ENCODE measurements around the gene GOLGA2.

GOLGA2 gene

GRCh38 chr9:128254855-128255759, 20.7 kb downstream of the GOLGA2 start:
- peaks cover 15% of the 10 kb centered on the region for H3K4me1 Mint-ChIP-seq
- H3K27ac Mint-ChIP-seq: peak overlapping the region; percentile 40
- ATAC-seq (peak; percentile 31), DNase-seq (ENCODE audit: low spot score in 2 of 2) (peak; percentile 51 to 74)
- H3K4me3 Mint-ChIP-seq: no peak overlapping the region
- H3K36me3 Mint-ChIP-seq: peaks cover 61% of the 10 kb centered on the region
- H3K9me3 Mint-ChIP-seq: no peaks in the 10 kb centered on the region

- H3K4me3 Mint-ChIP-seq: no peak overlapping the region
- no peak for DNase-seq (ENCODE audit: low spot score in 2 of 2)
These were observed 21.4 kb downstream of the GOLGA2 start for GRCh38 chr9:128254362-128254761.

GRCh38 chr9:128253991-128254346, 21.8 kb downstream of the GOLGA2 start:
- Mint-ChIP-seq H3K4me1 (peaks cover 15% of the 10 kb centered on the region), H3K4me3 (no peak overlapping the region)
- no peak for DNase-seq (ENCODE audit: low spot score in 2 of 2)

More at GRCh38 chr9:128254362-128254761, 21.4 kb downstream of the GOLGA2 start:
- Mint-ChIP-seq H3K9me3 (no peaks in the 10 kb centered on the region), H3K4me1 (peaks cover 15% of the 10 kb centered on the region), H3K27ac (peak overlapping the region; percentile 40), H3K36me3 (peaks cover 57% of the 10 kb centered on the region)
- no peak for ATAC-seq

GRCh38 chr9:128253140-128253990, 22.4 kb downstream of the GOLGA2 start:
- Mint-ChIP-seq H3K9me3 (no peaks in the 10 kb centered on the region), H3K36me3 (peaks cover 47% of the 10 kb centered on the region), H3K4me3 (no peak overlapping the region), H3K4me1 (peaks cover 15% of the 10 kb centered on the region), H3K27ac (no peak overlapping the region)
- DNase-seq (ENCODE audit: low spot score in 2 of 2) (no peak), ATAC-seq (no peak)

More at GRCh38 chr9:128253991-128254346, 21.8 kb downstream of the GOLGA2 start:
- H3K27ac Mint-ChIP-seq: no peak overlapping the region
- no peak for ATAC-seq
- H3K36me3 Mint-ChIP-seq: peaks cover 53% of the 10 kb centered on the region
- no peaks in the 10 kb centered on the region for H3K9me3 Mint-ChIP-seq

- no peak for ATAC-seq
- H3K36me3 Mint-ChIP-seq: peaks cover 39% of the 10 kb centered on the region
- H3K27ac Mint-ChIP-seq: no peak overlapping the region
- H3K4me1 Mint-ChIP-seq: peaks cover 15% of the 10 kb centered on the region
- no peak overlapping the region for H3K4me3 Mint-ChIP-seq
- H3K9me3 Mint-ChIP-seq: no peaks in the 10 kb centered on the region
- no peak for DNase-seq (ENCODE audit: low spot score in 2 of 2)
These were observed 23.3 kb downstream of the GOLGA2 start for GRCh38 chr9:128252317-128253139.

GRCh38 chr9:128251732-128252100, 24.1 kb downstream of the GOLGA2 start:
- Mint-ChIP-seq H3K9me3 (no peaks in the 10 kb centered on the region), H3K36me3 (peaks cover 30% of the 10 kb centered on the region), H3K27ac (no peak overlapping the region), H3K4me3 (peak overlapping the region; percentile 81), H3K4me1 (peaks cover 15% of the 10 kb centered on the region)
- DNase-seq (ENCODE audit: low spot score in 2 of 2) (no peak), ATAC-seq (no peak)

GRCh38 chr9:128250839-128251731, 24.7 kb downstream of the GOLGA2 start:
- peak overlapping the region; percentile 81 for H3K4me3 Mint-ChIP-seq
- peaks cover 24% of the 10 kb centered on the region for H3K36me3 Mint-ChIP-seq
- H3K4me1 Mint-ChIP-seq: peaks cover 15% of the 10 kb centered on the region
- ATAC-seq: no peak
- H3K9me3 Mint-ChIP-seq: no peaks in the 10 kb centered on the region
- no peak for DNase-seq (ENCODE audit: low spot score in 2 of 2)
- peak overlapping the region; percentile 39 for H3K27ac Mint-ChIP-seq

GRCh38 chr9:128249908-128250838, 25.6 kb downstream of the GOLGA2 start:
- Mint-ChIP-seq H3K4me1 (peaks cover 21% of the 10 kb centered on the region), H3K4me3 (peak overlapping the region; percentile 81), H3K36me3 (peaks cover 16% of the 10 kb centered on the region), H3K9me3 (no peaks in the 10 kb centered on the region), H3K27ac (no peak overlapping the region)
- ATAC-seq: peak; percentile 90
- DNase-seq (ENCODE audit: low spot score in 2 of 2): peak; percentile 99 to 100

- Mint-ChIP-seq H3K9me3 (no peaks in the 10 kb centered on the region), H3K4me1 (peaks cover 22% of the 10 kb centered on the region), H3K36me3 (peaks cover 9% of the 10 kb centered on the region), H3K27ac (no peak overlapping the region), H3K4me3 (peak overlapping the region; percentile 81)
- no peak for DNase-seq (ENCODE audit: low spot score in 2 of 2)
- no peak for ATAC-seq
These were observed 26.3 kb downstream of the GOLGA2 start for GRCh38 chr9:128249558-128249907.

- no peak overlapping the region for H3K27ac Mint-ChIP-seq
- peaks cover 6% of the 10 kb centered on the region for H3K36me3 Mint-ChIP-seq
- ATAC-seq: no peak
- peaks cover 31% of the 10 kb centered on the region for H3K4me1 Mint-ChIP-seq
- DNase-seq (ENCODE audit: low spot score in 2 of 2): no peak
- H3K9me3 Mint-ChIP-seq: no peaks in the 10 kb centered on the region
- H3K4me3 Mint-ChIP-seq: no peak overlapping the region
These were observed 28.5 kb downstream of the GOLGA2 start for GRCh38 chr9:128247226-128247803.

- no peak overlapping the region for H3K4me3 Mint-ChIP-seq
- peaks cover 22% of the 10 kb centered on the region for H3K4me1 Mint-ChIP-seq
- H3K27ac Mint-ChIP-seq: no peak overlapping the region
- peaks cover 6% of the 10 kb centered on the region for H3K36me3 Mint-ChIP-seq
- ATAC-seq (no peak), DNase-seq (ENCODE audit: low spot score in 2 of 2) (no peak)
- H3K9me3 Mint-ChIP-seq: no peaks in the 10 kb centered on the region
These were observed 29.3 kb downstream of the GOLGA2 start for GRCh38 chr9:128246471-128246870.

GRCh38 chr9:128245421-128246151, 30.2 kb downstream of the GOLGA2 start:
- peaks cover 16% of the 10 kb centered on the region for H3K4me1 Mint-ChIP-seq
- H3K36me3 Mint-ChIP-seq: no peaks in the 10 kb centered on the region
- no peak overlapping the region for H3K4me3 Mint-ChIP-seq
- ATAC-seq (no peak), DNase-seq (ENCODE audit: low spot score in 2 of 2) (no peak)
- H3K27ac Mint-ChIP-seq: no peak overlapping the region
- H3K9me3 Mint-ChIP-seq: no peaks in the 10 kb centered on the region

GRCh38 chr9:128244837-128245231, 31.0 kb downstream of the GOLGA2 start:
- no peak for ATAC-seq
- H3K36me3 Mint-ChIP-seq: no peaks in the 10 kb centered on the region

More at GRCh38 chr9:128244837-128245231, 31.0 kb downstream of the GOLGA2 start:
- H3K4me3 Mint-ChIP-seq: no peak overlapping the region
- H3K4me1 Mint-ChIP-seq: peaks cover 16% of the 10 kb centered on the region
- no peak for DNase-seq (ENCODE audit: low spot score in 2 of 2)
- no peak overlapping the region for H3K27ac Mint-ChIP-seq
- no peaks in the 10 kb centered on the region for H3K9me3 Mint-ChIP-seq

Measured in stimulated activated effector memory CD8-positive, alpha-beta T cell treated with anti-CD3 and anti-CD28 coated beads, Interleukin-12 subunit alpha, Interleukin-12 subunit beta, amount 100 ng/mL, for 72 hours (primary cell).